GM23338 (cell line): Measurements from ENCODE around the gene OR51M1.
"Not testable (repeated sequence)": the region's sequence is repeated elsewhere in the genome, so short reads cannot be mapped to it uniquely, and the experiment has no call there.

Experiments
- EZH2 ChIP-seq: fragments of 200-600 bp; sonication (generic); IDR thresholded peaks from one replicate; pipeline ENCODE4 v1.8.0; 2017; ENCODE audit warnings: antibody characterized with exemption, mild to moderate bottlenecking, low read depth; ENCODE audit not compliant: unreplicated experiment
- POLR2AphosphoS5 ChIP-seq: IDR thresholded peaks from 2 replicates; pipeline ENCODE4 v1.6.1; 2016; ENCODE audit warnings: antibody characterized with exemption, low read depth

DNA sequence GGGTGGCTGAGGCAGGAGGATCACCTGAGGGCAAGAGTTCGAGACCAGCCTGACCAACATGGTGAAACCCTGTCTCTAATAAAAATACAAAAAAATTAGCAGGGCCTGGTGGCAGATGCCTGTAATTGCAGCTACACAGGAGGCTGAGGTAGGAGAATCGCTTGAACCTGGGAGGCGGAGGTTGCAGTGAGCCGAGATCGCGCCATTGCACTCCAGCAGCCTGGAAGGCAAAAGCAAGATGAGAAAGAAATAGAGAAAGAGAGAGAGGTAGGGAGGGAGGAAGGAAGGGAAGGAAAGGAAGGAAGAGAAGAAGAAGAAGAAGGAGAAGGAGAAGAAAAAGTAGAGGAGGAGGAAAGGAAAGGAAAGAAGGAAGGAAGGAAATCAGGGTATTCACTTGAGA is 17.2 kb upstream of the OR51M1 start:
- TF ChIP-seq EZH2, POLR2AphosphoS5: not testable (repeated sequence)
